Panc1 (cell line): ENCODE results near the gene PTPRK. TPM values are rescaled to one million over a fixed set of nuclear protein-coding genes. Genes with fewer than 3 reads are reported as not detected.

Source experiments
- ATAC-seq: fragments of 200-7000 bp; cut with Tn5 transposase; 2 replicates; pipeline ENCODE4 v1.9.1; 2020; ENCODE audit warnings: mild to moderate bottlenecking, moderate library complexity
- BruUV-seq: library from RNA; stranded (reverse); fragments of 400-500 nt; replicated peaks from 2 replicates; lab custom pipeline; 2021; lab: Mats Ljungman, UMichigan
- CTCF ChIA-PET: fragments of 300-600 bp; sonication (Branson Sonifier 250); formaldehyde crosslinking; loops from one replicate; lab custom pipeline; 2022; ENCODE audit warnings: antibody characterized with exemption; lab: Charles Lee
- POLR2A ChIA-PET: fragments of 300-600 bp; sonication (Branson Sonifier 250); formaldehyde crosslinking; loops from one replicate; lab custom pipeline; 2022; ENCODE audit warnings: antibody characterized with exemption; lab: Charles Lee
- DNase-seq: peaks from one replicate; pipeline ENCODE4 v3.0.0-alpha.2; 2010; ENCODE audit warnings: low read depth, low spot score
- H3K27ac ChIP-seq: 2 replicates; pipeline ENCODE4 v1.5.1; 2011; ENCODE audit warnings: mild to moderate bottlenecking, low read length, inconsistent platforms
- H3K27me3 ChIP-seq: fragments of 200-500 bp; sonication (Bioruptor generic); 2 replicates; pipeline ENCODE4 v1.6.0; 2014; ENCODE audit warnings: low read length, inconsistent platforms; ENCODE audit not compliant: control insufficient read depth, insufficient read depth
- H3K36me3 ChIP-seq: fragments of 200-500 bp; sonication (Bioruptor generic); 2 replicates; pipeline ENCODE4 v1.5.1; 2014; ENCODE audit warnings: inconsistent platforms, mild to moderate bottlenecking, low read length, moderate library complexity; ENCODE audit not compliant: control insufficient read depth, insufficient read depth
- H3K4me1 ChIP-seq: 2 replicates; pipeline ENCODE4 v1.5.1; 2011; ENCODE audit warnings: inconsistent platforms, mild to moderate bottlenecking, low read length, moderate library complexity; ENCODE audit not compliant: control insufficient read depth, insufficient read depth
- H3K4me3 ChIP-seq, 2 experiments: 2 replicates each; pipeline ENCODE4 v1.5.1; 2011 to 2012; ENCODE audit warnings: low read depth in 2 of 2, low read length in 2 of 2, mild to moderate bottlenecking in 2 of 2, inconsistent platforms in 1 of 2, moderate library complexity in 1 of 2
- H3K9me3 ChIP-seq: fragments of 200-500 bp; sonication (Bioruptor generic); 2 replicates; pipeline ENCODE4 v1.5.1; 2014; ENCODE audit warnings: low read depth, mild to moderate bottlenecking, inconsistent platforms, low read length, moderate library complexity; ENCODE audit not compliant: control insufficient read depth, insufficient read depth
- CTCF ChIP-seq: fragments of 450-650 bp; IDR thresholded peaks from 2 replicates; pipeline ENCODE4 v1.5.1; 2017; ENCODE audit warnings: mild to moderate bottlenecking
- POLR2AphosphoS5 ChIP-seq: IDR thresholded peaks from 2 replicates; pipeline ENCODE4 v1.6.1; 2012; ENCODE audit warnings: mild to moderate bottlenecking, low read depth, low read length, moderate library complexity
- REST ChIP-seq, 2 experiments: IDR thresholded peaks; 2 replicates each; pipeline ENCODE4 v1.6.1; 2011 to 2012; ENCODE audit warnings: low read depth in 2 of 2, control low read depth in 1 of 2, low read length in 1 of 2, mild to moderate bottlenecking in 1 of 2, moderate library complexity in 1 of 2; ENCODE audit not compliant: insufficient read depth in 1 of 2
- SIN3A ChIP-seq: IDR thresholded peaks from 2 replicates; pipeline ENCODE4 v1.6.1; 2012; ENCODE audit warnings: low read depth, mild to moderate bottlenecking, low read length, moderate library complexity, borderline replicate concordance; ENCODE audit not compliant: insufficient read depth
- TCF7L2 ChIP-seq: IDR thresholded peaks from 2 replicates; pipeline ENCODE4 v1.6.1; 2011; ENCODE audit warnings: mild to moderate bottlenecking, low read depth, low read length, inconsistent platforms
- in situ Hi-C: cut with HindIII; loops from 2 replicates; pipeline ENCODE4 v1.10.0; 2016; ENCODE audit warnings: low sequenced_read_pairs, low pct_unique_long_range_greater_than_20kb
- intact Hi-C: fragments of 100-400 bp; cut with micrococcal nuclease; formaldehyde crosslinking; loops from one replicate; pipeline ENCODE4 v1.10.0; 2022; ENCODE audit not compliant: unreplicated experiment
- total RNA-seq: library from RNA; stranded (reverse); gene quantifications from one replicate; pipeline ENCODE4 v1.2.1, GENCODE V29; 2021; ENCODE audit not compliant: unreplicated experiment

PTPRK gene
- total RNA-seq, 1 experiment from 2014 or later = 61.8 TPM

GRCh38 chr6:128046033-128046432 lies 474.4 kb downstream of the PTPRK start:
- no peak for TF ChIP-seq POLR2AphosphoS5
- TF ChIP-seq SIN3A = no peak
- no peak for TF ChIP-seq CTCF
- no peak for TF ChIP-seq TCF7L2
- no peak for TF ChIP-seq REST (IDR thresholded peaks at IDR 0.05; ENCODE audit: insufficient read depth in 1 of 2, low read depth in 2 of 2, low read length in 1 of 2)
- Histone ChIP-seq H3K36me3 (no peaks in the 10 kb centered on the region; the same call in 1 of the 2 replicates), H3K27me3 (no peaks in the 10 kb centered on the region), H3K4me1 (no peaks in the 10 kb centered on the region), H3K27ac (no peak overlapping the region), H3K9me3 (no peaks in the 10 kb centered on the region), H3K4me3 (no peak overlapping the region)
- BruUV-seq = no TSS peak
- in situ Hi-C loops (no loop called here), intact Hi-C loops (no loop called here)
- POLR2A ChIA-PET = no interaction called here
- no peak for ATAC-seq
- CTCF ChIA-PET = no interaction called here
- DNase-seq = no peak

GRCh38 chr6:128039543-128039942 lies 480.9 kb downstream of the PTPRK start:
- Histone ChIP-seq H3K36me3 (no peaks in the 10 kb centered on the region; the same call in 1 of the 2 replicates), H3K4me1 (no peaks in the 10 kb centered on the region), H3K27ac (no peak overlapping the region), H3K4me3 (no peak overlapping the region), H3K9me3 (no peaks in the 10 kb centered on the region), H3K27me3 (no peaks in the 10 kb centered on the region)
- intact Hi-C loops = no loop called here
- no TSS peak for BruUV-seq
- CTCF ChIA-PET = no interaction called here
- TF ChIP-seq POLR2AphosphoS5 (no peak), CTCF (no peak), REST (IDR thresholded peaks at IDR 0.05; ENCODE audit: insufficient read depth in 1 of 2, low read depth in 2 of 2, low read length in 1 of 2) (no peak), TCF7L2 (no peak), SIN3A (no peak)
- POLR2A ChIA-PET = no interaction called here
- in situ Hi-C loops = no loop called here
- ATAC-seq = no peak
- DNase-seq = no peak
